ENCODE data around the gene ZNF563.
"Not testable (repeated sequence)": the region's sequence is repeated elsewhere in the genome, so short reads cannot be mapped to it uniquely, and the experiment has no call there.

ZNF563 gene

GRCh38 chr19:12374026-12374425 is 40.6 kb upstream of the ZNF563 start:
- Histone ChIP-seq H3K9me3 (ENCODE audit: insufficient read depth, low read depth, low read length) (no peaks in the 10 kb centered on the region; the same call in none of the 2 replicates), H3K4me1 (ENCODE audit: insufficient read depth, low read length, poor library complexity, severe bottlenecking) (no peaks in the 10 kb centered on the region), H3K27me3 (ENCODE audit: insufficient read depth, low read length, poor library complexity, severe bottlenecking) (no peaks in the 10 kb centered on the region), H3K9ac (ENCODE audit: low read depth, low read length, poor library complexity, severe bottlenecking) (no peak overlapping the region), H3K4me2 (ENCODE audit: low read depth, low read length, poor library complexity, severe bottlenecking) (no peak overlapping the region), H2AFZ (ENCODE audit: low read length) (no peak overlapping the region), H3K36me3 (ENCODE audit: insufficient read depth, low read length) (no peaks in the 10 kb centered on the region), H4K20me1 (ENCODE audit: insufficient read depth, low read length, poor library complexity, severe bottlenecking) (no peaks in the 10 kb centered on the region), H3K79me2 (ENCODE audit: insufficient read depth, low read length) (no peaks in the 10 kb centered on the region), H3K4me3 (ENCODE audit: low read length, poor library complexity, severe bottlenecking) (no peak overlapping the region), H3F3A (ENCODE audit: low read depth) (no peaks in the 10 kb centered on the region), H3K9me2 (replicated peaks; ENCODE audit: low read depth, low read length) (no peaks in the 10 kb centered on the region)
- TF ChIP-seq CTCF (conservative IDR thresholded peaks at IDR 0.05; ENCODE audit: low read length) = no peak
- TF ChIP-seq EZH2phosphoT487 (IDR thresholded peaks at IDR 0.05; ENCODE audit: borderline replicate concordance) = no peak

DNA sequence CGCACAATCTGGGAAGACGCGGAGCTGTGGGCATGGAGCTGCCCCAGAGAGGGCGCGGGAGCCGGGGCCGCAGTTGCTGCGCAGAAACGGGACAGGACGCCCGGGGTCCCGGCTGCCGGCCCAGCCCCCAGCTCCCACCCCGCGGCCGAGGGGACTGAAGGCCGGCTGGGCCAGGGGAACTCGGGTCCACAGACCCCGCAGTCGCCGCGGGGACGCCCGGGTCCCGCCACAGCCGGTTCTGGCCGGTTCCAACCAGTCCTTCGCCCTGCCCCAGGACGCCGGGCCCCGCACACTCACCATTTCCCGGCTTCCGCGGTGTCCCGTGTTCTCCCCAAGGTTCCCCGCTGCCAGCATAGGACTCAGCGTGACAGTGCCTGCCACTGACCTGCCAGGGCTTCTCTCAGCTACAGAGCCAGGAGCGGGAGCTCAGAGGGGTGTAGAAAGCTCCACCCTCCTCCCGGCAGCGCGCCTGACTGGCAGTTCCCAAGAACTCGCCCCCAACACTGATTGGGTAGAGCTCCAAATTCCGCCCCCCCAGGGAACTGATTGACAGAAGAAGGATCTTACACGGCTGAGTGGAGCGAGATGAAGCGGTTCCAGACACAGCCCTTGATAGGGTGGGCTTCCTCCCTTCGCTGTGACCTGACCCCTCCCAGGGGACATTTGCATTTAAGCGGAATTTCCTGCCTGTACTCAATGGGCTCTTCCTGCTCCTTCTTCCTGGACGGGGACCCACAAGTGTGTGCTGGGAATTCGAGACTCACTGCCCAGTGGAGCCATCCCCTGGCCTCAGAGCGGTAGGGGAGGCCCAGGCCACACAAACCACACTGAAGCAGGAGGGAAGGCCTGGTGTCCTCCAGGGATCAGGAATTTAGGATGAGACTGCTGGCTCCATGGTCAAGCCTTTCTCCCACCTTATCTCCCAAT is 32.1 kb upstream of the ZNF563 start, which contains the start of gene ZNF442:
ZNF442 (minus strand) TSS at position 448 of the 927 bp plus-strand sequence. CDS start 2,052 bp downstream, outside the sequence.
- no peaks in the 10 kb centered on the region for H4K20me1 ChIP-seq (ENCODE audit: insufficient read depth, low read length, poor library complexity, severe bottlenecking)
- no peaks in the 10 kb centered on the region for H3F3A ChIP-seq (ENCODE audit: low read depth)
- H3K9me3 ChIP-seq (ENCODE audit: insufficient read depth, low read depth, low read length) = no peaks in the 10 kb centered on the region
- H2AFZ ChIP-seq (ENCODE audit: low read length) = peak within 1 kb of the TSS; percentile 86
- no peaks in the 10 kb centered on the region for H3K79me2 ChIP-seq (ENCODE audit: insufficient read depth, low read length)
- no peaks in the 10 kb centered on the region for H3K36me3 ChIP-seq (ENCODE audit: insufficient read depth, low read length)
- H3K9me2 ChIP-seq (replicated peaks; ENCODE audit: low read depth, low read length) = no peaks in the 10 kb centered on the region
- no peaks in the 10 kb centered on the region for H3K27me3 ChIP-seq (ENCODE audit: insufficient read depth, low read length, poor library complexity, severe bottlenecking)
- TF ChIP-seq CTCF (conservative IDR thresholded peaks at IDR 0.05; ENCODE audit: low read length) (peak; percentile 40), EZH2phosphoT487 (IDR thresholded peaks at IDR 0.05; ENCODE audit: borderline replicate concordance) (no peak)
- peaks cover 12% of the 10 kb centered on the region for H3K4me1 ChIP-seq (ENCODE audit: insufficient read depth, low read length, poor library complexity, severe bottlenecking)
- peak within 1 kb of the TSS; percentile 76 for H3K4me2 ChIP-seq (ENCODE audit: low read depth, low read length, poor library complexity, severe bottlenecking)
- peak within 1 kb of the TSS; percentile 72 for H3K9ac ChIP-seq (ENCODE audit: low read depth, low read length, poor library complexity, severe bottlenecking)
- H3K4me3 ChIP-seq (ENCODE audit: low read length, poor library complexity, severe bottlenecking) = peak within 1 kb of the TSS; percentile 77

GRCh38 chr19:12364391-12365235 is 31.2 kb upstream of the ZNF563 start:
- TF ChIP-seq CTCF (conservative IDR thresholded peaks at IDR 0.05; ENCODE audit: low read length) (no peak), EZH2phosphoT487 (IDR thresholded peaks at IDR 0.05; ENCODE audit: borderline replicate concordance) (no peak)
- H3K27me3 ChIP-seq (ENCODE audit: insufficient read depth, low read length, poor library complexity, severe bottlenecking) = no peaks in the 10 kb centered on the region
- no peaks in the 10 kb centered on the region for H3K79me2 ChIP-seq (ENCODE audit: insufficient read depth, low read length)
- no peaks in the 10 kb centered on the region for H3K9me3 ChIP-seq (ENCODE audit: insufficient read depth, low read depth, low read length)
- peak overlapping the region; percentile 86 for H2AFZ ChIP-seq (ENCODE audit: low read length)
- peak overlapping the region; percentile 76 for H3K4me2 ChIP-seq (ENCODE audit: low read depth, low read length, poor library complexity, severe bottlenecking)
- H3K9me2 ChIP-seq (replicated peaks; ENCODE audit: low read depth, low read length) = no peaks in the 10 kb centered on the region
- peak overlapping the region; percentile 72 for H3K9ac ChIP-seq (ENCODE audit: low read depth, low read length, poor library complexity, severe bottlenecking)
- H3K4me3 ChIP-seq (ENCODE audit: low read length, poor library complexity, severe bottlenecking) = peak overlapping the region; percentile 77
- no peaks in the 10 kb centered on the region for H4K20me1 ChIP-seq (ENCODE audit: insufficient read depth, low read length, poor library complexity, severe bottlenecking)
- H3F3A ChIP-seq (ENCODE audit: low read depth) = no peaks in the 10 kb centered on the region
- H3K36me3 ChIP-seq (ENCODE audit: insufficient read depth, low read length) = no peaks in the 10 kb centered on the region
- H3K4me1 ChIP-seq (ENCODE audit: insufficient read depth, low read length, poor library complexity, severe bottlenecking) = peaks cover 12% of the 10 kb centered on the region

DNA sequence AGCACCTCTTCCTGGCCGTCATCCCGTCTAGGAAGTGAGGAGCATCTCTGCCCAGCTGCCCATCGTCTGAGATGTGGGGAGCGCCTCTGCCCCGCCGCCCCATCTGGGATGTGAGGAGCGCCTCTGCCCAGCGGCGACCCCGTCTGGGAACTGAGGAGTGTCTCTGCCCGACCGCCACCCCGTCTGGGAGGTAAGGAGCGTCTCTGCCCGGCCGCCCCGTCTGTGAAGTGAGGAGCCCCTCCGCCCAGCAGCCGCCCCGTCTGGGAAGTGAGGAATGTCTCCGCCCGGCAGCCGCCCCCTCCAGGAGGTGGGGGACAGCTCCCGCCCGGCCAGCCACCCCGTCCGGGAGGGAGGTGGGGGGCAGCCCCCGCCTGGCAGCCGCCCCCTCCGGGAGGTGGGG is 28.8 kb upstream of the ZNF563 start:
- H3K36me3 ChIP-seq (ENCODE audit: insufficient read depth, low read length); H3K27me3 ChIP-seq (ENCODE audit: insufficient read depth, low read length, poor library complexity, severe bottlenecking); H3K79me2 ChIP-seq (ENCODE audit: insufficient read depth, low read length); H3K9me3 ChIP-seq (ENCODE audit: insufficient read depth, low read depth, low read length); H3F3A ChIP-seq (ENCODE audit: low read depth); H4K20me1 ChIP-seq (ENCODE audit: insufficient read depth, low read length, poor library complexity, severe bottlenecking); H3K4me3 ChIP-seq (ENCODE audit: low read length, poor library complexity, severe bottlenecking); H2AFZ ChIP-seq (ENCODE audit: low read length); H3K4me2 ChIP-seq (ENCODE audit: low read depth, low read length, poor library complexity, severe bottlenecking); H3K9ac ChIP-seq (ENCODE audit: low read depth, low read length, poor library complexity, severe bottlenecking); H3K9me2 ChIP-seq (replicated peaks; ENCODE audit: low read depth, low read length): not testable (repeated sequence)
- H3K4me1 ChIP-seq (ENCODE audit: insufficient read depth, low read length, poor library complexity, severe bottlenecking) = peaks cover 12% of the 10 kb centered on the region
